ENCODE measurements around the gene PPP1R3F. TPM values are rescaled to one million over a fixed set of nuclear protein-coding genes. Genes with fewer than 3 reads are reported as not detected.

PPP1R3F gene
- total RNA-seq, 1 experiment from 2014 or later: 7.3 TPM

- Histone ChIP-seq H3K79me1 (ENCODE audit: insufficient read depth, low read depth, low read length, poor library complexity, severe bottlenecking) (no peaks in the 10 kb centered on the region), H3K56ac (ENCODE audit: insufficient read length, low read depth, low read length) (no peak overlapping the region), H3K9me3 (ENCODE audit: control insufficient read depth, low read depth, low read length) (peaks cover 27% of the 10 kb centered on the region), H3K23me2 (ENCODE audit: insufficient read length, low read depth, low read length, poor library complexity, severe bottlenecking) (no peaks in the 10 kb centered on the region), H2BK5ac (ENCODE audit: insufficient read length, low read length) (no peak overlapping the region), H4K5ac (ENCODE audit: insufficient read length, low read depth, low read length) (no peak overlapping the region), H3K4me1 (ENCODE audit: insufficient read depth, low read length) (no peaks in the 10 kb centered on the region), H3K14ac (ENCODE audit: insufficient read depth, low read length) (no peak overlapping the region), H4K91ac (ENCODE audit: insufficient read length, low read depth, low read length) (no peak overlapping the region), H2BK15ac (ENCODE audit: low read depth, low read length) (no peak overlapping the region), H4K8ac (replicated peaks; ENCODE audit: insufficient read length, low read depth, low read length) (no peak overlapping the region), H3K27me3 (ENCODE audit: insufficient read depth, low read length) (no peaks in the 10 kb centered on the region), H2BK120ac (ENCODE audit: low read depth, low read length, poor library complexity, severe bottlenecking) (no peak overlapping the region), H3K79me2 (ENCODE audit: insufficient read depth, low read length) (no peaks in the 10 kb centered on the region), H3K23ac (ENCODE audit: insufficient read length, low read depth, low read length) (no peak overlapping the region), H2AFZ (ENCODE audit: low read length) (no peak overlapping the region), H3T11ph (ENCODE audit: low read length) (no peak overlapping the region), H3K9ac (ENCODE audit: extremely low read depth, insufficient read length, low read length) (no peak overlapping the region), H3K4ac (ENCODE audit: low read depth, low read length) (no peak overlapping the region), H2AK5ac (ENCODE audit: insufficient read length, low read length) (no peak overlapping the region), H2BK12ac (ENCODE audit: insufficient read length, low read depth, low read length) (no peak overlapping the region), H3K4me2 (ENCODE audit: insufficient read depth, insufficient read length, low read length) (no peak overlapping the region), H2BK20ac (ENCODE audit: low read depth, low read length, poor library complexity, severe bottlenecking) (no peak overlapping the region), H4K20me1 (ENCODE audit: control insufficient read depth, insufficient read depth, insufficient read length) (no peaks in the 10 kb centered on the region), H3K27ac (ENCODE audit: insufficient read length, low read depth, low read length) (no peak overlapping the region), H3K18ac (ENCODE audit: insufficient read length, low read depth, low read length) (no peak overlapping the region)
- peaks cover 50 to 79% of the 10 kb centered on the region in 2 experiments for H3K9me3 Mint-ChIP-seq
- H3K27me3 Mint-ChIP-seq (ENCODE audit: low read depth): peaks cover 1% of the 10 kb centered on the region; the same call in 1 of the 2 replicates
- peaks cover 3 to 29% (median 10%) of the 10 kb centered on the region in 3 experiments; a peak in 6 of 7 replicates for H3K36me3 Mint-ChIP-seq (ENCODE audit: insufficient read depth in 1 of 3, low read depth in 3 of 3)
- no CpG with 5 or more reads among the region's 7 CpGs for WGBS (ENCODE audit: extremely low coverage, insufficient read length, low lambda C conversion rate)
- no peaks in the 10 kb centered on the region; a peak in 1 of 4 replicates for H3K4me1 Mint-ChIP-seq
- DNase-seq: no peak
- TF ChIP-seq, protein P1, sequence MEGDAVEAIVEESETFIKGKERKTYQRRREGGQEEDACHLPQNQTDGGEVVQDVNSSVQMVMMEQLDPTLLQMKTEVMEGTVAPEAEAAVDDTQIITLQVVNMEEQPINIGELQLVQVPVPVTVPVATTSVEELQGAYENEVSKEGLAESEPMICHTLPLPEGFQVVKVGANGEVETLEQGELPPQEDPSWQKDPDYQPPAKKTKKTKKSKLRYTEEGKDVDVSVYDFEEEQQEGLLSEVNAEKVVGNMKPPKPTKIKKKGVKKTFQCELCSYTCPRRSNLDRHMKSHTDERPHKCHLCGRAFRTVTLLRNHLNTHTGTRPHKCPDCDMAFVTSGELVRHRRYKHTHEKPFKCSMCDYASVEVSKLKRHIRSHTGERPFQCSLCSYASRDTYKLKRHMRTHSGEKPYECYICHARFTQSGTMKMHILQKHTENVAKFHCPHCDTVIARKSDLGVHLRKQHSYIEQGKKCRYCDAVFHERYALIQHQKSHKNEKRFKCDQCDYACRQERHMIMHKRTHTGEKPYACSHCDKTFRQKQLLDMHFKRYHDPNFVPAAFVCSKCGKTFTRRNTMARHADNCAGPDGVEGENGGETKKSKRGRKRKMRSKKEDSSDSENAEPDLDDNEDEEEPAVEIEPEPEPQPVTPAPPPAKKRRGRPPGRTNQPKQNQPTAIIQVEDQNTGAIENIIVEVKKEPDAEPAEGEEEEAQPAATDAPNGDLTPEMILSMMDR (conservative IDR thresholded peaks at IDR 0.05): no peak
- no peak overlapping the region; a peak in 1 of 5 replicates for H3K4me3 Mint-ChIP-seq
- no peak overlapping the region for H3K27ac Mint-ChIP-seq
These were observed 30.9 kb upstream of the PPP1R3F start for GRCh38 chrX:49238735-49239134.

All from H9 (cell line).